T1000 (cell line): Measurements from ENCODE around the gene C4orf50.

Source experiments
- DNase-seq: peaks from one replicate; lab custom pipeline; 2025; ENCODE audit warnings: mixed read lengths; lab: John Stamatoyannopoulos, UW

Gene C4orf50

GRCh38 chr4:6043843-6044242 is 25.6 kb upstream of the C4orf50 start:
- DNase-seq = no peak

- no peak for DNase-seq
These were observed 25.0 kb upstream of the C4orf50 start for GRCh38 chr4:6043188-6043587.

GRCh38 chr4:6042293-6043063 is 24.2 kb upstream of the C4orf50 start:
- DNase-seq = no peak

- DNase-seq = no peak
These were observed 23.6 kb upstream of the C4orf50 start for GRCh38 chr4:6041800-6042199.

GRCh38 chr4:6038711-6039110 is 20.5 kb upstream of the C4orf50 start:
- DNase-seq = no peak

GRCh38 chr4:6035786-6036185 is 17.6 kb upstream of the C4orf50 start:
- no peak for DNase-seq

- DNase-seq = no peak
These were observed 15.2 kb upstream of the C4orf50 start for GRCh38 chr4:6033381-6033780.

GRCh38 chr4:6032249-6033244 is 14.3 kb upstream of the C4orf50 start:
- no peak for DNase-seq

GRCh38 chr4:6031846-6032245 is 13.6 kb upstream of the C4orf50 start:
- DNase-seq = no peak

GRCh38 chr4:6030679-6031078 is 12.4 kb upstream of the C4orf50 start:
- DNase-seq = no peak

- no peak for DNase-seq
These were observed 11.0 kb upstream of the C4orf50 start for GRCh38 chr4:6029254-6029653.

- no peak for DNase-seq
These were observed 9.9 kb upstream of the C4orf50 start for GRCh38 chr4:6028168-6028567.

GRCh38 chr4:6027392-6027791 is 9.2 kb upstream of the C4orf50 start:
- DNase-seq = no peak

GRCh38 chr4:6024313-6024960 is 6.2 kb upstream of the C4orf50 start:
- no peak for DNase-seq

- DNase-seq = no peak
These were observed 5.5 kb upstream of the C4orf50 start for GRCh38 chr4:6023731-6024130.

- DNase-seq = no peak
These were observed 4.5 kb upstream of the C4orf50 start for GRCh38 chr4:6022607-6023288.

- no peak for DNase-seq
These were observed 3.8 kb upstream of the C4orf50 start for GRCh38 chr4:6021831-6022606.

GRCh38 chr4:6020613-6021012 is 2.4 kb upstream of the C4orf50 start:
- no peak for DNase-seq

- no peak for DNase-seq
These were observed 1.4 kb upstream of the C4orf50 start for GRCh38 chr4:6019316-6020263.

GRCh38 chr4:6017800-6018199 is 431 bp downstream of the C4orf50 start:
- no peak for DNase-seq
